HCT116 (cell line): ENCODE measurements around the gene SMIM11. TPM values are rescaled to one million over a fixed set of nuclear protein-coding genes. Genes with fewer than 3 reads are reported as not detected.

Experiments
- ATAC-seq: fragments of 200-7000 bp; cut with Tn5 transposase; 2 replicates; pipeline ENCODE4 v1.9.1; 2020; ENCODE audit warnings: mild to moderate bottlenecking, moderate library complexity
- BruUV-seq: library from RNA; stranded (reverse); fragments of 400-500 nt; replicated peaks from 2 replicates; lab custom pipeline; 2021; lab: Mats Ljungman, UMichigan
- CTCF ChIA-PET: fragments of 300-600 bp; sonication (Branson Sonifier 250); formaldehyde crosslinking; loops from one replicate; lab custom pipeline; 2021; ENCODE audit warnings: antibody characterized with exemption; lab: Charles Lee
- POLR2A ChIA-PET: fragments of 300-600, 350-600 bp; sonication (Branson Sonifier 250); formaldehyde crosslinking; loops from one replicate; lab custom pipeline; 2021; ENCODE audit warnings: antibody characterized with exemption; lab: Charles Lee
- RAD21 ChIA-PET, 2 experiments: fragments of 300-600 bp; sonication (Branson Sonifier 250); formaldehyde crosslinking; loops; one replicate each; lab custom pipeline; 2023; ENCODE audit warnings: low total read pairs in 2 of 2; ENCODE audit not compliant: uncharacterized antibody in 2 of 2, unreplicated experiment in 2 of 2, low non-redundant PET in 1 of 2; lab: Charles Lee
- DNase-seq: peaks from one replicate; pipeline ENCODE4 v3.0.0-alpha.2; 2010; ENCODE audit warnings: low read depth, low spot score
- H2AFZ ChIP-seq: fragments of 200-600 bp; shearing (Covaris generic), sonication (generic); 2 replicates; pipeline ENCODE4 v1.6.1; 2017; ENCODE audit warnings: low read depth, mixed run types, mixed read lengths, antibody characterized with exemption, low read length; ENCODE audit not compliant: poor library complexity, severe bottlenecking
- H3K27ac ChIP-seq: 2 replicates; pipeline ENCODE4 v1.5.1; 2012; ENCODE audit warnings: low read depth, low read length
- H3K27me3 ChIP-seq: fragments of 200-600 bp; sonication (generic); 2 replicates; pipeline ENCODE4 v1.6.1; 2016; ENCODE audit warnings: mixed run types, low read length, mixed read lengths; ENCODE audit not compliant: insufficient read depth
- H3K36me3 ChIP-seq, 2 experiments: fragments of 200-500 bp in 1 of 2; fragments of 200-600 bp in 1 of 2; sonication (Bioruptor generic) in 1 of 2; sonication (generic) in 1 of 2; 2 replicates each; pipeline versions ENCODE4 v1.5.1 to v1.6.1; 2014 to 2016; ENCODE audit warnings: low read length in 2 of 2, inconsistent platforms in 1 of 2, mixed read lengths in 1 of 2, mixed run types in 1 of 2; ENCODE audit not compliant: insufficient read depth in 2 of 2, control insufficient read depth in 1 of 2
- H3K4me1 ChIP-seq, 2 experiments: fragments of 200-600 bp in 1 of 2; sonication (generic) in 1 of 2; 2 replicates each; pipeline versions ENCODE4 v1.5.1 to v1.6.1; 2012 to 2017; ENCODE audit warnings: low read length in 2 of 2, inconsistent platforms in 1 of 2, mild to moderate bottlenecking in 1 of 2, mixed read lengths in 1 of 2, mixed run types in 1 of 2, moderate library complexity in 1 of 2; ENCODE audit not compliant: insufficient read depth in 2 of 2, control insufficient read depth in 1 of 2
- H3K4me2 ChIP-seq: fragments of 200-600 bp; sonication (generic); 2 replicates; pipeline ENCODE4 v1.6.1; 2017; ENCODE audit warnings: mixed run types, low read length, mixed read lengths
- H3K4me3 ChIP-seq, 2 experiments: fragments of 200-600 bp in 1 of 2; sonication (generic) in 1 of 2; replicated peaks in 1 of 2; 2 replicates each; pipeline ENCODE4 v1.5.1; 2011 to 2016; ENCODE audit warnings: low read length in 2 of 2, control low read depth in 1 of 2, low read depth in 1 of 2, mild to moderate bottlenecking in 1 of 2, mixed read lengths in 1 of 2, mixed run types in 1 of 2
- H3K79me2 ChIP-seq: fragments of 200-600 bp; sonication (generic); 2 replicates; pipeline ENCODE4 v1.6.1; 2017; ENCODE audit warnings: mild to moderate bottlenecking, mixed run types, low read length, moderate library complexity, mixed read lengths; ENCODE audit not compliant: insufficient read depth
- H3K9ac ChIP-seq: fragments of 200-600 bp; sonication (generic); 2 replicates; pipeline ENCODE4 v1.6.1; 2016; ENCODE audit warnings: low read length, mixed read lengths
- H3K9me2 ChIP-seq: fragments of 200-600 bp; sonication (generic), shearing (Covaris generic); 2 replicates; pipeline ENCODE4 v1.6.1; 2017; ENCODE audit warnings: mixed run types, mild to moderate bottlenecking, moderate library complexity; ENCODE audit not compliant: insufficient read depth
- H3K9me3 ChIP-seq, 2 experiments: fragments of 200-500 bp in 1 of 2; fragments of 200-600 bp in 1 of 2; sonication (Bioruptor generic) in 1 of 2; sonication (generic) in 1 of 2; 2 replicates each; pipeline ENCODE4 v1.6.1; 2014 to 2017; ENCODE audit warnings: low read length in 2 of 2, mixed read lengths in 2 of 2, inconsistent platforms in 1 of 2, low read depth in 1 of 2, mild to moderate bottlenecking in 1 of 2, mixed run types in 1 of 2, moderate library complexity in 1 of 2; ENCODE audit not compliant: control insufficient read depth in 1 of 2, insufficient read depth in 1 of 2
- H4K20me1 ChIP-seq: fragments of 200-600 bp; sonication (generic), shearing (Covaris generic); 2 replicates; pipeline ENCODE4 v1.6.1; 2017; ENCODE audit warnings: mixed run types, mild to moderate bottlenecking, moderate library complexity; ENCODE audit not compliant: insufficient read depth
- CTCF ChIP-seq, 3 experiments: fragments of 200-600 bp in 1 of 3; sonication (generic) in 1 of 3; IDR thresholded peaks in 2 of 3; conservative IDR thresholded peaks in 1 of 3; 2 replicates each; pipeline ENCODE4 v1.5.1; 2012 to 2017; ENCODE audit warnings: low read depth in 2 of 3, low read length in 2 of 3, antibody characterized with exemption in 1 of 3, borderline replicate concordance in 1 of 3, control low read depth in 1 of 3, mild to moderate bottlenecking in 1 of 3, mixed read lengths in 1 of 3, mixed run types in 1 of 3, moderate library complexity in 1 of 3; ENCODE audit not compliant: insufficient read depth in 1 of 3
- EGR1 ChIP-seq: IDR thresholded peaks from 2 replicates; pipeline ENCODE4 v1.6.1; 2012; ENCODE audit warnings: low read depth
- POLR2AphosphoS5 ChIP-seq: IDR thresholded peaks from 2 replicates; pipeline ENCODE4 v1.6.1; 2011; ENCODE audit warnings: mild to moderate bottlenecking, low read depth, low read length, moderate library complexity
- RAD21 ChIP-seq: IDR thresholded peaks from 2 replicates; pipeline ENCODE4 v1.6.1; 2012; ENCODE audit warnings: low read depth, mild to moderate bottlenecking
- REST ChIP-seq: IDR thresholded peaks from 2 replicates; pipeline ENCODE4 v1.6.1; 2012; ENCODE audit warnings: low read depth
- SIN3A ChIP-seq: IDR thresholded peaks from 2 replicates; pipeline ENCODE4 v1.6.1; 2012; ENCODE audit warnings: low read depth
- intact Hi-C: fragments of 100-400 bp; cut with micrococcal nuclease; formaldehyde crosslinking; loops from 2 replicates; pipeline ENCODE4 v1.10.0; 2022
- total RNA-seq: library from RNA; stranded (reverse); gene quantifications from one replicate; pipeline ENCODE4 v1.2.1, GENCODE V29; 2021; ENCODE audit not compliant: unreplicated experiment

The SMIM11 gene
- total RNA-seq, 1 experiment from 2014 or later: 18.9 TPM

GRCh38 chr21:34365809-34366208 lies 9.5 kb upstream of the SMIM11 start (continued):
- no peak for TF ChIP-seq REST
- no peak for TF ChIP-seq EGR1
- TF ChIP-seq SIN3A: no peak

GRCh38 chr21:34367320-34367935 lies 7.9 kb upstream of the SMIM11 start:
- H3K4me2 ChIP-seq: no peak overlapping the region
- peak overlapping the region; percentile 16 for H2AFZ ChIP-seq
- no peaks in the 10 kb centered on the region for H3K79me2 ChIP-seq
- H3K4me3 ChIP-seq: no peak overlapping the region
- H3K27me3 ChIP-seq: no peaks in the 10 kb centered on the region
- CTCF ChIA-PET: interaction anchor here (1.0 to 1.8 kb wide), 9 partner anchors 10 to 443 kb away, joined by 4 to 14 read pairs (median 4); no protein-coding TSS in a partner anchor
- H3K9ac ChIP-seq: no peak overlapping the region
- TF ChIP-seq CTCF (IDR thresholded peaks at IDR 0.05 in 2 of 3, conservative IDR thresholded peaks at IDR 0.05 in 1 of 3; ENCODE audit: borderline replicate concordance in 1 of 3, insufficient read depth in 1 of 3, low read depth in 2 of 3, low read length in 2 of 3) (peak; percentile 44 to 80 (median 78); a peak in 5 of 6 replicates), RAD21 (peak; percentile 57), POLR2AphosphoS5 (no peak)
- TF ChIP-seq, all 23 proteins: peak for 2
- intact Hi-C loops: no loop called here
- no peaks in the 10 kb centered on the region for H3K9me2 ChIP-seq
- no peaks in the 10 kb centered on the region for H4K20me1 ChIP-seq
- DNase-seq (peak; percentile 54), ATAC-seq (peak; percentile 91)
- no peak overlapping the region for H3K27ac ChIP-seq
- H3K36me3 ChIP-seq: no peaks in the 10 kb centered on the region
- no peaks in the 10 kb centered on the region for H3K9me3 ChIP-seq
- POLR2A ChIA-PET: no interaction called here
- no TSS peak for BruUV-seq
- RAD21 ChIA-PET: no interaction called here
- H3K4me1 ChIP-seq: peaks cover 0 to 3% of the 10 kb centered on the region in 2 experiments; a peak in 2 of 4 replicates
